PC-3 (cell line): Measurements from ENCODE around the gene EIF4EBP2. TPM values are rescaled to one million over a fixed set of nuclear protein-coding genes. Genes with fewer than 3 reads are reported as not detected.
A peak's percentile ranks its signal among the peaks of the same experiment; 100 is the strongest.

ENCODE experiments used
- ATAC-seq: fragments of 200-7000 bp; cut with Tn5 transposase; 2 replicates; pipeline ENCODE4 v1.9.1; 2020; ENCODE audit warnings: mild to moderate bottlenecking, moderate library complexity
- BruUV-seq: library from RNA; stranded (reverse); fragments of 400-500 nt; replicated peaks from 2 replicates; lab custom pipeline; 2021; lab: Mats Ljungman, UMichigan
- CTCF ChIA-PET: fragments of 300-600 bp; sonication (Branson Sonifier 250); formaldehyde crosslinking; loops from one replicate; lab custom pipeline; 2022; ENCODE audit warnings: antibody characterized with exemption; lab: Charles Lee
- POLR2A ChIA-PET: fragments of 300-600 bp; sonication (Branson Sonifier 250); formaldehyde crosslinking; loops from one replicate; lab custom pipeline; 2022; ENCODE audit warnings: antibody characterized with exemption; ENCODE audit not compliant: unreplicated experiment; lab: Charles Lee
- DNase-seq: peaks from one replicate; pipeline ENCODE4 v3.0.0-alpha.2; 2015
- H2AFZ ChIP-seq: fragments of 300-600 bp; sonication (generic); 2 replicates; pipeline ENCODE4 v1.6.0; 2016; ENCODE audit warnings: antibody characterized with exemption, low read length
- H3F3A ChIP-seq: fragments of 300-600 bp; sonication (generic); one replicate; pipeline ENCODE4 v1.6.0; 2017; ENCODE audit warnings: antibody characterized with exemption, low read length, control low read depth, mild to moderate bottlenecking; ENCODE audit not compliant: unreplicated experiment
- H3K27ac ChIP-seq: fragments of 300-600 bp; sonication (generic); 2 replicates; pipeline ENCODE4 v1.5.1; 2016; ENCODE audit warnings: mild to moderate bottlenecking, low read length
- H3K27me3 ChIP-seq: fragments of 300-600 bp; sonication (generic); 2 replicates; pipeline ENCODE4 v1.6.1; 2016; ENCODE audit warnings: low read length, mixed read lengths
- H3K36me3 ChIP-seq: fragments of 300-600 bp; sonication (generic); 2 replicates; pipeline ENCODE4 v1.6.1; 2016; ENCODE audit warnings: low read depth, mixed run types, low read length, mixed read lengths
- H3K4me1 ChIP-seq: fragments of 300-600 bp; sonication (generic); 2 replicates; pipeline ENCODE4 v1.5.1; 2016; ENCODE audit warnings: low read length; ENCODE audit not compliant: insufficient read depth
- H3K4me2 ChIP-seq: fragments of 300-600 bp; sonication (generic); 2 replicates; pipeline ENCODE4 v1.6.0; 2016; ENCODE audit warnings: low read length
- H3K4me3 ChIP-seq: fragments of 300-600 bp; sonication (generic); 2 replicates; pipeline ENCODE4 v1.5.1; 2016; ENCODE audit warnings: mild to moderate bottlenecking, low read length, mixed read lengths
- H3K79me2 ChIP-seq: fragments of 300-600 bp; sonication (generic); 2 replicates; pipeline ENCODE4 v1.6.1; 2017; ENCODE audit warnings: low read length, mixed read lengths
- H3K9ac ChIP-seq: fragments of 300-600 bp; sonication (generic); 2 replicates; pipeline ENCODE4 v1.6.0; 2016; ENCODE audit warnings: mild to moderate bottlenecking, low read length
- H3K9me2 ChIP-seq: fragments of 300-600 bp; sonication (generic); replicated peaks from 2 replicates; pipeline ENCODE4 v1.6.1; 2016; ENCODE audit warnings: mixed run types, low read length, mixed read lengths
- H3K9me3 ChIP-seq: fragments of 300-600 bp; sonication (generic); 2 replicates; pipeline ENCODE4 v1.6.1; 2016; ENCODE audit warnings: low read length, mixed read lengths
- H4K20me1 ChIP-seq: fragments of 300-600 bp; sonication (generic); 2 replicates; pipeline ENCODE4 v1.6.1; 2016; ENCODE audit warnings: low read length, mixed read lengths
- CTCF ChIP-seq: fragments of 300-600 bp; sonication (generic); conservative IDR thresholded peaks from 2 replicates; pipeline ENCODE4 v1.5.1; 2017; ENCODE audit warnings: antibody characterized with exemption, low read depth, mild to moderate bottlenecking, low read length
- EZH2 ChIP-seq: fragments of 300-600 bp; sonication (generic); IDR thresholded peaks from one replicate; pipeline ENCODE4 v1.6.1; 2017; ENCODE audit warnings: antibody characterized with exemption, mild to moderate bottlenecking, low read length; ENCODE audit not compliant: unreplicated experiment
- EZH2phosphoT487 ChIP-seq: fragments of 300-600 bp; sonication (generic); IDR thresholded peaks from 2 replicates; pipeline ENCODE4 v1.6.1; 2018; ENCODE audit warnings: mild to moderate bottlenecking, antibody characterized with exemption, low read length, borderline replicate concordance
- intact Hi-C: fragments of 100-400 bp; cut with micrococcal nuclease; formaldehyde crosslinking; loops from 2 replicates; pipeline ENCODE4 v1.9.0; 2023
- total RNA-seq: library from RNA; depleted of rRNA; stranded (reverse); fragments of >200 nt; gene quantifications from 2 replicates; pipeline ENCODE4 v1.2.3, GENCODE V29; 2014

Gene EIF4EBP2
- total RNA-seq, 1 experiment from 2014 or later = 29.2 TPM

DNA sequence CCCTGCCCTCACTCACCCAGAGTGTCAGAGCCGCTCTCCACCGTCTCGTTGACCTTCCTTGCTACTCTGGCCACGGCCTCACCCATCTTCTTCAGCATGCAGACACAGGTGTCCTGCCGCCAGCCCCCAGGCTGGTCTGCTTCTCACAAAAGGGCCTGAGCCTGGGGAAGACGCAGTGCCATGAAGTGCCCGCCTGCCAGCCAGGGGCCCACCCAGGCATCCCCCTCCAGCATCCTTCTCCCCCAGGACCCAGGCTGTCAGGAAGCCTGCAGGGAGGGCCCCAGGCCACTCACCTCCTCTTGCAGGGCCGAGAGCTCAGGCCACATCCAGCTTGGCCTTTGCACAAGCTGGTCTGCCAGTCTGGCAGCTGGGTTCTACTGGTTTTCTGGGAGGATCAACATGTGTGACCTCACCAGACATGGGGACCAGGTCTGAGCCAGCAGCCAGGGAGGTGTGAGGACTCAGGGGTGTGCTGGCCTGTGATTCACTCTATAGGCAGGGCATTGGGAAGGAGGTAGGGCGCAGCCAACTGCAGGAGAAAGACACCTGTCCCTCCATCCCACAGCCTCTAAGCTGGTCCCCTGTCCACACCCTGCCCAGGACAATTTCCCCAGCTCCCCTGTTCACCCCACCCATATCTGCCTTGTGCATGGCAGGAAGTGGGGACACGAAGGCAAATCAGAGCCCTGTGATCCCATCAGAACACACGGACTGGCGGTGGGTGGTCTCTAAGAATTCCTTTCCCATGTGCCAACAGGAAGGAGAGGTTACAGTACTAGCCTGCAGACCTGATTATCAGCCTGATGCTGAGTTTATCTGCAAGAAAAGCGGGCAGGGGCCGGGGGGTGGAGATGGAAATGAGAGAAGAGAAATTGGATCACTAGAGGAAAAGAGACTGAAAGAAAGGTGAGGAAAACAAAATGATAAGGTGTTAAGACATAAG lies 27.2 kb upstream of the EIF4EBP2 start:
- intact Hi-C loops = no loop called here
- H3K4me2 ChIP-seq = peak overlapping the region; percentile 48
- POLR2A ChIA-PET = no interaction called here

DNA sequence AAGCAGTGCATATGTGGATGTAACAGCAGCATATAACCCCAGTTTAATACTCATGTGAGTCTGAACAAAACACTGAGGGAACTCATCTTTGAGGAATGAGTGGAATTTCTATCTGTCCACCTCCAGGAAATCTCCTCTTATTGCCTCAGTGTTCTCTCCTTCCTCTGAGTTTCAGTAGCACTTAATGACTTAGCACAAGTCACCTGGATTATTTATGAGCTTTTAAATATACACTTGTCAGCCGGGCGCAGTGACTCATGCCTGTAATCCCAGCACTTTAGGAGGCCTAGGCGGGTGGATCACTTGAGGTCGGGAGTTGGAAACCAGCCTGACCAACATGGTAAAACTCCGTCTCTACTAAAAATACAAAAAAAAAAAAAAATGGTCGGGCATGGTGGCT lies 25.8 kb upstream of the EIF4EBP2 start:
- TF ChIP-seq CTCF = no peak
- TF ChIP-seq EZH2 = no peak
- no peak for TF ChIP-seq EZH2phosphoT487
- Histone ChIP-seq H4K20me1 (peaks cover 15% of the 10 kb centered on the region), H3K9me3 (no peaks in the 10 kb centered on the region), H3K9ac (no peak overlapping the region), H3K4me2 (peak overlapping the region; percentile 48), H3F3A (peaks cover 6% of the 10 kb centered on the region), H3K4me1 (peaks cover 35% of the 10 kb centered on the region), H3K4me3 (peak overlapping the region; percentile 6; the same call in 1 of the 2 replicates), H3K27me3 (no peaks in the 10 kb centered on the region), H2AFZ (no peak overlapping the region), H3K9me2 (no peaks in the 10 kb centered on the region), H3K27ac (peak overlapping the region; percentile 37), H3K36me3 (peaks cover 10% of the 10 kb centered on the region; the same call in 1 of the 2 replicates), H3K79me2 (peaks cover 45% of the 10 kb centered on the region)
- CTCF ChIA-PET = interaction anchor here (0.6 to 1.5 kb wide), 8 partner anchors 9 to 970 kb away, joined by 3 to 23 read pairs (median 4); partner anchors contain the start of genes EIF4EBP2 and TYSND1
- BruUV-seq = no TSS peak
- DNase-seq = peak; percentile 99
- POLR2A ChIA-PET = interaction anchor here (0.5 to 1.0 kb wide), 5 partner anchors 9 to 230 kb away, joined by 3 to 10 read pairs (median 4); partner anchors contain the start of gene SAR1A
- intact Hi-C loops = loop anchor here (1.0 to 2.0 kb wide), 3 partner anchors 83 to 165 kb away; no protein-coding TSS in a partner anchor
- peak; percentile 56 for ATAC-seq

More for the DNA sequence above, 27.2 kb upstream of the EIF4EBP2 start:
- H3K4me3 ChIP-seq = no peak overlapping the region
- H3K27me3 ChIP-seq = no peaks in the 10 kb centered on the region
- peaks cover 35% of the 10 kb centered on the region for H3K4me1 ChIP-seq
- H3K79me2 ChIP-seq = peaks cover 41% of the 10 kb centered on the region
- H3F3A ChIP-seq = peaks cover 6% of the 10 kb centered on the region
- no TSS peak for BruUV-seq
- ATAC-seq = 0 out of 2 replicates have a peak, but pooled peaks have one; percentile 7
- H3K9me3 ChIP-seq = no peaks in the 10 kb centered on the region
- H2AFZ ChIP-seq = no peak overlapping the region
- peaks cover 11% of the 10 kb centered on the region; the same call in 1 of the 2 replicates for H3K36me3 ChIP-seq
- H4K20me1 ChIP-seq = peaks cover 15% of the 10 kb centered on the region
- no peak overlapping the region for H3K27ac ChIP-seq
- H3K9me2 ChIP-seq = no peaks in the 10 kb centered on the region
- CTCF ChIA-PET = interaction anchor here (1.2 kb wide), 1 partner anchor 11 kb away, joined by 4 read pairs; no protein-coding TSS in a partner anchor
- TF ChIP-seq EZH2 (no peak), CTCF (no peak), EZH2phosphoT487 (no peak)
- H3K9ac ChIP-seq = no peak overlapping the region
- DNase-seq = peak; percentile 66
